Bronchial epithelial cell (primary cell): ENCODE measurements around the gene PLCH2. TPM values are rescaled to one million over a fixed set of nuclear protein-coding genes. Genes with fewer than 3 reads are reported as not detected.
A peak's percentile ranks its signal among the peaks of the same experiment; 100 is the strongest.

Experiments used
- DNase-seq: peaks from one replicate; pipeline ENCODE4 v3.0.0-alpha.2; 2010; ENCODE audit warnings: low read depth
- FAIRE-seq: peaks from 2 replicates; lab custom pipeline; 2011; peaks lifted over from hg19 to GRCh38; lab: Jason Lieb, UNC
- H3K27me3 ChIP-seq: 2 replicates; pipeline ENCODE4 v1.5.1; 2011; ENCODE audit warnings: low read length; ENCODE audit not compliant: control insufficient read depth, insufficient read depth
- H3K36me3 ChIP-seq: 2 replicates; pipeline ENCODE4 v1.5.1; 2011; ENCODE audit warnings: low read length; ENCODE audit not compliant: control insufficient read depth, insufficient read depth
- H3K4me3 ChIP-seq: 2 replicates; pipeline ENCODE4 v1.5.1; 2011; ENCODE audit warnings: mild to moderate bottlenecking, low read depth, low read length, control low read depth
- total RNA-seq: library from RNA; depleted of rRNA; stranded (reverse); fragments of >200 nt; gene quantifications from 2 replicates; pipeline ENCODE4 v1.2.1, GENCODE V29; 2014
- TF ChIP-seq, protein P1 (sequence below): IDR thresholded peaks from 2 replicates; pipeline ENCODE4 v1.5.1; 2011; ENCODE audit warnings: mild to moderate bottlenecking, moderate library complexity, low read length, control low read depth, inconsistent platforms; ENCODE audit not compliant: insufficient read depth, severe bottlenecking

PLCH2 gene
- total RNA-seq, 1 donor from 2014 or later, result 64.2 TPM

DNA sequence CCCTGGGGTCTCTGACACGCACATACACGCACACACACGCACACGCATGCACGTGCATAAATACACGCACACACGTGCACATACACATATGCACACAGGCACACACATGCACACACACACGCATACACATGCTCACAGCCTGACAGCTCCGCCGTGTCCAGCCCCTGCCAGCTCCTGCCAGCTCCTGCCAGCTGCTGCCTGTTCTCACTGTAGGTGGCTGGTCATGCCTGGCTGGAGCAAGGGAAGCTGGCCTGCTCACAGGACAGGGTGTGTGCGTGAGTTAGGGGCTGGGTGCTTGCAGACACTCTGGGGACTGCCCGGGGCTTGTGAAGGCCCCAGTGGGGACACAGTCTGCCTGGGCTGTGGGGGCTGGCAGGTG, 4.9 kb downstream of the PLCH2 start:
- Histone ChIP-seq H3K4me3 (no peak overlapping the region), H3K27me3 (no peaks in the 10 kb centered on the region), H3K36me3 (peaks cover 44% of the 10 kb centered on the region)
- DNase-seq (no peak), FAIRE-seq (no peak)
- TF ChIP-seq, protein P1, sequence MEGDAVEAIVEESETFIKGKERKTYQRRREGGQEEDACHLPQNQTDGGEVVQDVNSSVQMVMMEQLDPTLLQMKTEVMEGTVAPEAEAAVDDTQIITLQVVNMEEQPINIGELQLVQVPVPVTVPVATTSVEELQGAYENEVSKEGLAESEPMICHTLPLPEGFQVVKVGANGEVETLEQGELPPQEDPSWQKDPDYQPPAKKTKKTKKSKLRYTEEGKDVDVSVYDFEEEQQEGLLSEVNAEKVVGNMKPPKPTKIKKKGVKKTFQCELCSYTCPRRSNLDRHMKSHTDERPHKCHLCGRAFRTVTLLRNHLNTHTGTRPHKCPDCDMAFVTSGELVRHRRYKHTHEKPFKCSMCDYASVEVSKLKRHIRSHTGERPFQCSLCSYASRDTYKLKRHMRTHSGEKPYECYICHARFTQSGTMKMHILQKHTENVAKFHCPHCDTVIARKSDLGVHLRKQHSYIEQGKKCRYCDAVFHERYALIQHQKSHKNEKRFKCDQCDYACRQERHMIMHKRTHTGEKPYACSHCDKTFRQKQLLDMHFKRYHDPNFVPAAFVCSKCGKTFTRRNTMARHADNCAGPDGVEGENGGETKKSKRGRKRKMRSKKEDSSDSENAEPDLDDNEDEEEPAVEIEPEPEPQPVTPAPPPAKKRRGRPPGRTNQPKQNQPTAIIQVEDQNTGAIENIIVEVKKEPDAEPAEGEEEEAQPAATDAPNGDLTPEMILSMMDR, result no peak

GRCh38 chr1:2481885-2482284, 5.8 kb downstream of the PLCH2 start:
- H3K36me3 ChIP-seq, result peaks cover 53% of the 10 kb centered on the region
- H3K4me3 ChIP-seq, result no peak overlapping the region
- no peaks in the 10 kb centered on the region for H3K27me3 ChIP-seq
- no peak for FAIRE-seq
- peak; percentile 43 for DNase-seq
- TF ChIP-seq, protein P1, result no peak

GRCh38 chr1:2482588-2482987, 6.5 kb downstream of the PLCH2 start:
- no peak for DNase-seq
- TF ChIP-seq, protein P1, result no peak
- H3K27me3 ChIP-seq, result no peaks in the 10 kb centered on the region
- H3K4me3 ChIP-seq, result no peak overlapping the region
- peaks cover 59% of the 10 kb centered on the region for H3K36me3 ChIP-seq
- no peak for FAIRE-seq

DNA sequence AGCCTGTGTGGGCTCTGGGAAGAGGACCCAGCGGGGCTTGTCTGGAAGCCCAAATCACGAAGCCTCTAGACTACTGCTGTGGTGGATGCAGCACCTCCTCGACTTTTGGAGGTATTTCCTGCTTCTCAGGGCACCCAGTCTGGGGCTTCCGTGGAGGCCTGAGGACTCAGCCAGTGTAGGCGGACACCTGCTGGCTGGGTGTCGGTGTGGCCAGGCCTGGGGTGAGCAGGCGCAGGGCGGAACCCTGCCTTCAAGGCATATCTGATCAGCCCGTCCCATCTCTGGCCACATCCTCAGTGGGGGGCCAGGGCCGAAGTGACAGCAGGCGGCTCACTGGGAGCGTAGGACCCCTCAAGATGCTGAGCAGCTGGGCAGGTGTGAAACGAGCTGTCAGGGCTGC, 6.9 kb downstream of the PLCH2 start:
- H3K4me3 ChIP-seq, result no peak overlapping the region
- peaks cover 61% of the 10 kb centered on the region for H3K36me3 ChIP-seq
- no peaks in the 10 kb centered on the region for H3K27me3 ChIP-seq
- TF ChIP-seq, protein P1, result no peak
- FAIRE-seq (no peak), DNase-seq (no peak)

- FAIRE-seq, result no peak
- Histone ChIP-seq H3K36me3 (peaks cover 61% of the 10 kb centered on the region), H3K4me3 (no peak overlapping the region)
Measured at GRCh38 chr1:2483970-2484369, 7.9 kb downstream of the PLCH2 start.

DNA sequence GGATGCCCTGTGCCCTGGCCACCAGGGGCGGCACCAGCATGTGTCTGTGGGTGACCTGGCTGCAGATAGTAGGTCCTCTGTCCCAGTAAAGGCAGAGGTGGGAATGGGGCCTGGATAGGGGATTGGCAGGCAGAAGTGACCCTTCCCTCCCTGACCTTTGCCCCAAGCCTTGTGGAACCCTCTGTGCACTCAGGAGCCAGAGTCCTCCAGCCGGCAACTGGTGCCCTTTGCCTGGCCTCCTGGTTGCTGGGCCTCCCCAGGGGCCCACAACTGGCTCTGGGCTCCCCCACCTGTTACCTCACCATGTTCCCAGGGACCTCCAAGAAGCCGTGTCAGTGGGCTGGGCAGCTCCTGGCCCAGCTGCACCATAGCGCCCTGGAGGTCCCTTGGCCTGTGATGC, 10.0 kb downstream of the PLCH2 start:
- TF ChIP-seq, protein P1, result no peak
- Histone ChIP-seq H3K36me3 (peaks cover 54% of the 10 kb centered on the region), H3K27me3 (no peaks in the 10 kb centered on the region), H3K4me3 (no peak overlapping the region)
- FAIRE-seq (no peak), DNase-seq (no peak)

More at GRCh38 chr1:2483970-2484369, 7.9 kb downstream of the PLCH2 start:
- TF ChIP-seq, protein P1, result no peak
- DNase-seq, result no peak
- H3K27me3 ChIP-seq, result no peaks in the 10 kb centered on the region
